Suprapubic skin (tissue), 3 donors: ENCODE results near the gene RAB6B.

Experiments used
- POLR2A ChIP-seq, 2 donors: fragments of 450-650 bp; IDR thresholded peaks; one replicate each; pipeline ENCODE4 v1.6.1; 2017; ENCODE audit warnings: antibody characterized with exemption in 2 of 2, mild to moderate bottlenecking in 2 of 2, moderate library complexity in 2 of 2
- TF ChIP-seq, protein P1 (sequence below), 2 donors: fragments of 200-600 bp in 1 of 2; fragments of 450-650 bp in 1 of 2; sonication (generic) in 1 of 2; IDR thresholded peaks; one replicate each; pipeline ENCODE4 v1.5.1; 2016 to 2019; ENCODE audit warnings: antibody characterized with exemption in 2 of 2, mild to moderate bottlenecking in 1 of 2, moderate library complexity in 1 of 2

DNA sequence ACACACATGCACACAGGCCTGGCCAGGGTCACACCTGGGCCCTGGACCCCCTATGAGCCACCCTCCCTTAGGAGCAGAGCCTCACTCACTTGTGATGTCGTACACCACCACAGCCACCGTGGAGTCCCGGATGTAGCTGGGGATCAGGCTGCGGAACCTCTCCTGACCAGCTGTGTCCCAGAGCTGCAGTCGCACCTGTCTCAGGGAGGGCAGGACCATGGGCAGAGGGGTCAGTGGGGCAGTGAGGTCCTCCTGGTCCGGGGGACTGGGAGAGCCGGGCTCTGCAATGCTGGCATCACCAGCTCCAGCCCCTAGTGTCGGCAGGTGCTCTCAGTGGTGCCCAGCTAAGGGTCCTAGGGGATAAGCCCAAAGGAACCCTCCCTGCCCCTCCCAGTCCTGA lies 54.5 kb downstream of the RAB6B start:
- TF ChIP-seq, protein P1, sequence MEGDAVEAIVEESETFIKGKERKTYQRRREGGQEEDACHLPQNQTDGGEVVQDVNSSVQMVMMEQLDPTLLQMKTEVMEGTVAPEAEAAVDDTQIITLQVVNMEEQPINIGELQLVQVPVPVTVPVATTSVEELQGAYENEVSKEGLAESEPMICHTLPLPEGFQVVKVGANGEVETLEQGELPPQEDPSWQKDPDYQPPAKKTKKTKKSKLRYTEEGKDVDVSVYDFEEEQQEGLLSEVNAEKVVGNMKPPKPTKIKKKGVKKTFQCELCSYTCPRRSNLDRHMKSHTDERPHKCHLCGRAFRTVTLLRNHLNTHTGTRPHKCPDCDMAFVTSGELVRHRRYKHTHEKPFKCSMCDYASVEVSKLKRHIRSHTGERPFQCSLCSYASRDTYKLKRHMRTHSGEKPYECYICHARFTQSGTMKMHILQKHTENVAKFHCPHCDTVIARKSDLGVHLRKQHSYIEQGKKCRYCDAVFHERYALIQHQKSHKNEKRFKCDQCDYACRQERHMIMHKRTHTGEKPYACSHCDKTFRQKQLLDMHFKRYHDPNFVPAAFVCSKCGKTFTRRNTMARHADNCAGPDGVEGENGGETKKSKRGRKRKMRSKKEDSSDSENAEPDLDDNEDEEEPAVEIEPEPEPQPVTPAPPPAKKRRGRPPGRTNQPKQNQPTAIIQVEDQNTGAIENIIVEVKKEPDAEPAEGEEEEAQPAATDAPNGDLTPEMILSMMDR (IDR thresholded peaks at IDR 0.05), result no peak
- TF ChIP-seq POLR2A (IDR thresholded peaks at IDR 0.05), result no peak
